Right lobe of liver (tissue), 6 donors: ENCODE data around the gene DCAF17. TPM values are rescaled to one million over a fixed set of nuclear protein-coding genes. Genes with fewer than 3 reads are reported as not detected.

Experiments
- ATAC-seq, 4 donors: fragments of 200-7000 bp; cut with Tn5 transposase; one replicate each; pipeline ENCODE4 v1.9.1; 2020; ENCODE audit warnings: mild to moderate bottlenecking in 4 of 4, moderate library complexity in 4 of 4
- DNase-seq, 3 donors: peaks; one replicate each; pipeline ENCODE4 v3.0.0-alpha.2; 2020
- H3K27ac ChIP-seq, 3 donors: fragments of 200-600 bp; one replicate each; pipeline ENCODE4 v1.8.0; 2022
- H3K27me3 ChIP-seq, 2 donors: fragments of 200-600 bp; one replicate each; pipeline ENCODE4 v1.8.0; 2022
- H3K36me3 ChIP-seq, 4 donors: fragments of 200-600 bp; sonication (generic) in 1 of 4; one replicate each; pipeline versions ENCODE4 v1.5.1 to v1.8.0; 2017 to 2022; ENCODE audit warnings: control low read depth in 1 of 4
- H3K4me1 ChIP-seq, 4 donors: fragments of 200-600 bp; sonication (generic) in 1 of 4; one replicate each; pipeline versions ENCODE4 v1.5.1 to v1.8.0; 2017 to 2022; ENCODE audit warnings: control low read depth in 1 of 4
- H3K4me3 ChIP-seq, 3 donors: fragments of 200-600 bp; one replicate each; pipeline ENCODE4 v1.8.0; 2022
- H3K9me3 ChIP-seq, 4 donors: fragments of 200-600 bp; sonication (generic) in 1 of 4; one replicate each; pipeline versions ENCODE4 v1.5.1 to v1.8.0; 2017 to 2022; ENCODE audit warnings: control low read depth in 1 of 4
- CTCF ChIP-seq, 4 donors: fragments of 200-600 bp in 3 of 4; fragments of 450-650 bp in 1 of 4; IDR thresholded peaks; one replicate each; pipeline versions ENCODE4 v1.5.1 to v1.8.0; 2016 to 2022; ENCODE audit warnings: antibody characterized with exemption in 4 of 4, mild to moderate bottlenecking in 2 of 4
- POLR2A ChIP-seq: fragments of 450-650 bp; IDR thresholded peaks from one replicate; pipeline ENCODE4 v1.6.1; 2017; ENCODE audit warnings: antibody characterized with exemption, mild to moderate bottlenecking
- WGBS: methylation state at CpG from one replicate; pipeline ENCODE4 v1.1.6; 2018; ENCODE audit warnings: low coverage, low lambda C conversion rate; ENCODE audit not compliant: insufficient coverage; ENCODE audit errors: missing lambda C conversion rate; 5-methylcytosine and 5-hydroxymethylcytosine counted together
- intact Hi-C, 2 donors: fragments of 100-400 bp; cut with DNase I; formaldehyde crosslinking; loops; one replicate each; pipeline versions ENCODE4 v1.11.2 to v1.14.1; 2022
- total RNA-seq, 6 experiments: library from RNA; depleted of rRNA in 2 of 6; stranded (reverse); fragments of >200 nt in 2 of 6; fragmentation: NEBNext Ultra II Directional in 3 of 6; extraction: Animal tissue kit (Norgen Biotek cat#: 25700) in 3 of 6; gene quantifications; one replicate each; pipeline versions ENCODE4 v1.1.0 to v1.2.4, GENCODE V29; 2016 to 2023
- donor health status: DM: no; HTN: yes; CAD: no.
- donor health status: DM: no; HTN: no; CAD: no.
- donor health status: DM: no; HTN: no; CAD: no.
- donor health status: DM: no; HTN: yes; CAD: no.
- donor health status: DM: no; HTN: yes; CAD: no.

Gene DCAF17
- total RNA-seq, 6 experiments from 2014 or later = 5.5 to 8.1 (median 6.9) TPM

GRCh38 chr2:171402906-171403580 is 31.0 kb upstream of the DCAF17 start:
- no peak overlapping the region for H3K4me3 ChIP-seq
- H3K36me3 ChIP-seq = no peaks in the 10 kb centered on the region
- intact Hi-C loops = no loop called here
- no peaks in the 10 kb centered on the region for H3K27me3 ChIP-seq
- peaks cover 0 to 4% (median 1%) of the 10 kb centered on the region in 4 donors for H3K9me3 ChIP-seq
- TF ChIP-seq CTCF (IDR thresholded peaks at IDR 0.05) (no peak), POLR2A (no peak)
- 92% methylated on average over 4 of the region's 4 CpGs for WGBS
- H3K4me1 ChIP-seq = no peaks in the 10 kb centered on the region
- ATAC-seq = no peak
- H3K27ac ChIP-seq = no peak overlapping the region
- no peak for DNase-seq

GRCh38 chr2:171404261-171404660 is 29.8 kb upstream of the DCAF17 start:
- intact Hi-C loops = no loop called here
- H3K27me3 ChIP-seq = no peaks in the 10 kb centered on the region
- no peak overlapping the region for H3K4me3 ChIP-seq
- H3K9me3 ChIP-seq = peaks cover 0 to 4% (median 1%) of the 10 kb centered on the region in 4 donors
- TF ChIP-seq POLR2A = no peak
- no peak for TF ChIP-seq CTCF (IDR thresholded peaks at IDR 0.05)
- ATAC-seq = no peak
- 98% methylated on average over 5 of the region's 5 CpGs for WGBS
- H3K27ac ChIP-seq = no peak overlapping the region
- DNase-seq = no peak
- H3K4me1 ChIP-seq = no peaks in the 10 kb centered on the region
- H3K36me3 ChIP-seq = no peaks in the 10 kb centered on the region

GRCh38 chr2:171404719-171405118 is 29.3 kb upstream of the DCAF17 start:
- no peaks in the 10 kb centered on the region for H3K36me3 ChIP-seq
- H3K4me1 ChIP-seq = no peaks in the 10 kb centered on the region
- H3K4me3 ChIP-seq = no peak overlapping the region
- DNase-seq (no peak), ATAC-seq (no peak)
- 90% methylated on average over 2 of the region's 2 CpGs for WGBS
- H3K9me3 ChIP-seq = peaks cover 0 to 4% (median 1%) of the 10 kb centered on the region in 4 donors
- no peaks in the 10 kb centered on the region for H3K27me3 ChIP-seq
- no peak overlapping the region for H3K27ac ChIP-seq
- intact Hi-C loops = no loop called here
- TF ChIP-seq CTCF (IDR thresholded peaks at IDR 0.05) (no peak), POLR2A (no peak)

- intact Hi-C loops = no loop called here
- ATAC-seq (no peak), DNase-seq (no peak)
- Histone ChIP-seq H3K27ac (no peak overlapping the region), H3K4me1 (no peaks in the 10 kb centered on the region), H3K4me3 (no peak overlapping the region), H3K36me3 (no peaks in the 10 kb centered on the region), H3K9me3 (peaks cover 0 to 4% (median 1%) of the 10 kb centered on the region in 4 donors), H3K27me3 (no peaks in the 10 kb centered on the region)
- no peak for TF ChIP-seq CTCF (IDR thresholded peaks at IDR 0.05)
- WGBS = no CpG with 5 or more reads among the region's 1 CpG
Observed at GRCh38 chr2:171405546-171405945, 28.5 kb upstream of the DCAF17 start.
